GM18499 (cell line): ENCODE results near the gene STAMBP.

Experiments used
- ATAC-seq: cut with Tn5 transposase; IDR thresholded peaks from one replicate; pipeline ENCODE4 v1.9.1; 2021; ENCODE audit warnings: moderate number of reproducible peaks; ENCODE audit not compliant: insufficient read depth, unreplicated experiment

Gene STAMBP

DNA sequence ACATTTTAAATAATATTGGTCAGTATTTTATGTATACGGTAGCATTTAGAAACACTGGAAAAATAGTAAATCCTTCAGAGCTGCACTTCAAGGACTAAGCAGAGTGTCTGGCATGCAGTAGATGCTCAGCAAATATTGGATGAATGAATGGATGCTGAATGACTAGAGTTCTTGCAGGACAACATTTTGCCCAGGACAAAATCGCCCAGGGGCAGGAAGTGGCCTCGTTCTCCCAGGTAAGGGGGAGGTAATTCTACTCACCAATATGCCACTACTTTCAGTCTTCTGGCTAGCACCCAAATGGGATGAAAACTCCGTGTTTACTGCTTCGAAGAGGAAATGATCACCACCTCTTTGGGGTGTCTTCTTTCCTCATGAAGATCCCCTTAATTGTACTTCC lies 93.9 kb downstream of the STAMBP start:
- ATAC-seq = no peak
